ENCODE results near the gene EPOP.
"Not testable (repeated sequence)": the region's sequence is repeated elsewhere in the genome, so short reads cannot be mapped to it uniquely, and the experiment has no call there.

EPOP gene

DNA sequence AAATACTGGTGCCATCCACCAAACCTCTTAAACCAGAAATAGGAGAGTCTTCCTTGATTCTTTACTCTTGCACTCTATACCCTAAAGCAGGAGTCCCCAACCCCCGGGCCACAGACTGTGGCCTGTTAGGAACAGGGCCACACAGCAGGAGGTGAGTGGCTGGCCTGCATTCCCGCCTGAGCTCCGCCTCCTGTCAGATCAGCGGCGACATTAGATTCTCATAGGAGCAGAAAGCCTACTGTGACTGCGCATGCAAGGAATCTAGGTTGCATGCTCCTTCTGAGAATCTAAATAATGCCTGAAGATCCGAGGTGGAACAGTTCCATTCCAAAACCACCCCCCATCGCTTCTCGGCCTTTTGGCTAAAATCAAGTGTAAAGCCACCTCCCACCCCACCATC lies 38.7 kb downstream of the EPOP start:
- DNase-seq: no peak

DNA sequence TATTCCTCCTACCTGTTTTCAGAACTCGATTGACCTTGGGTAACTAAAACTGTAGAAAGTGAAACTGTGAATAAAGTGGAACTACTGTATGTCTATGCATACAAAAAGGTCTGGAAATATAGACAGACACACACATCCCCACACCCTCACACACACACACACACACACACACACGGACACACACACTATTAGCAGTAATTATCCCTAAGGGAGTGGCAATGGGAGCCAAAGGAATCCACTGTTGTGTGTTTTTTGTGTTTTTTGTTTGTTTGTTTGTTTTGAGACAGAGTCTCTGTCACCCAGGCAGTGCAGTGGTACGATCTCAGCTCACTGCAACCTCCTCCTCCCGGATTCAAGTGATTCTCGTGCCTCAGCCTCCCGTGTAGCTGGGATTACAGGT lies 42.4 kb downstream of the EPOP start:
- no peak for DNase-seq

- no peak for DNase-seq
Measured at GRCh38 chr17:38628441-38628840, 46.3 kb downstream of the EPOP start.

- DNase-seq: no peak
Measured at GRCh38 chr17:38627957-38628356, 46.8 kb downstream of the EPOP start.

GRCh38 chr17:38626606-38627226 lies 48.0 kb downstream of the EPOP start:
- DNase-seq: not testable (repeated sequence)

- no peak for DNase-seq
Measured at GRCh38 chr17:38625482-38625881, 49.3 kb downstream of the EPOP start.

- not testable (repeated sequence) for DNase-seq
Measured at GRCh38 chr17:38624782-38625355, 49.9 kb downstream of the EPOP start.
